ENCODE data around the gene TARS1. TPM values are rescaled to one million over a fixed set of nuclear protein-coding genes. Genes with fewer than 3 reads are reported as not detected.

The TARS1 gene
- 154 and 159 TPM in 2 replicates for total RNA-seq

GRCh38 chr5:33440482-33441240 lies at the start of gene TARS1:
TARS1 (plus strand) TSS chr5:33440965; CDS start chr5:33441087, 122 bp downstream.

